Esophagus squamous epithelium (tissue), 5 donors: ENCODE results near the gene CELF2. TPM values are rescaled to one million over a fixed set of nuclear protein-coding genes. Genes with fewer than 3 reads are reported as not detected.

ENCODE experiments used
- DNase-seq: peaks from one replicate; lab custom pipeline; 2025; lab: John Stamatoyannopoulos, UW
- H3K27ac ChIP-seq, 4 donors: fragments of 200-600 bp; sonication (generic); one replicate each; pipeline ENCODE4 v1.5.1; 2016 to 2019; ENCODE audit warnings: mild to moderate bottlenecking in 1 of 4
- H3K27me3 ChIP-seq, 4 donors: fragments of 200-600 bp; sonication (generic); 1 replicate in 3 of 4; 2 replicates in 1 of 4; pipeline versions ENCODE4 v1.5.1 to v1.6.0; 2017 to 2021; ENCODE audit warnings: antibody characterized with exemption in 1 of 4
- H3K36me3 ChIP-seq, 3 donors: fragments of 200-600 bp; sonication (generic); one replicate each; pipeline ENCODE4 v1.5.1; 2016 to 2019
- H3K4me1 ChIP-seq, 3 donors: fragments of 200-600 bp; sonication (generic); one replicate each; pipeline ENCODE4 v1.5.1; 2017 to 2019
- H3K4me3 ChIP-seq, 4 donors: fragments of 200-600 bp; sonication (generic); 1 replicate in 3 of 4; 2 replicates in 1 of 4; pipeline ENCODE4 v1.5.1; 2016 to 2019; ENCODE audit warnings: mild to moderate bottlenecking in 2 of 4, moderate library complexity in 1 of 4
- H3K9me3 ChIP-seq, 3 donors: fragments of 200-600 bp; sonication (generic); one replicate each; pipeline ENCODE4 v1.5.1; 2016 to 2019
- POLR2A ChIP-seq, 4 donors: fragments of 450-650 bp; IDR thresholded peaks; one replicate each; pipeline ENCODE4 v1.6.1; 2017; ENCODE audit warnings: antibody characterized with exemption in 4 of 4, mild to moderate bottlenecking in 4 of 4, moderate library complexity in 3 of 4
- WGBS, 2 donors: methylation state at CpG; one replicate each; pipeline ENCODE4 v1.1.5; 2018; 5-methylcytosine and 5-hydroxymethylcytosine counted together
- intact Hi-C: fragments of 100-400 bp; cut with DNase I; formaldehyde crosslinking; loops from one replicate; pipeline ENCODE4 v1.15.0; 2022
- total RNA-seq, 4 donors: library from RNA; depleted of rRNA; stranded (reverse); fragments of >200 nt; gene quantifications; one replicate each; pipeline ENCODE4 v1.1.0, GENCODE V29; 2016
- TF ChIP-seq, protein P1 (sequence below), 6 experiments: fragments of 450-650 bp in 4 of 6; fragments of 200-600 bp in 2 of 6; sonication (generic) in 2 of 6; IDR thresholded peaks; one replicate each; pipeline ENCODE4 v1.5.1; 2016 to 2019; ENCODE audit warnings: antibody characterized with exemption in 6 of 6, mild to moderate bottlenecking in 4 of 6, moderate library complexity in 4 of 6
- donor health status: DM: yes; HTN: yes; CAD: no.

The CELF2 gene
- total RNA-seq, 4 donors from 2014 or later: 4.2 to 62.4 (median 13.5) TPM

DNA sequence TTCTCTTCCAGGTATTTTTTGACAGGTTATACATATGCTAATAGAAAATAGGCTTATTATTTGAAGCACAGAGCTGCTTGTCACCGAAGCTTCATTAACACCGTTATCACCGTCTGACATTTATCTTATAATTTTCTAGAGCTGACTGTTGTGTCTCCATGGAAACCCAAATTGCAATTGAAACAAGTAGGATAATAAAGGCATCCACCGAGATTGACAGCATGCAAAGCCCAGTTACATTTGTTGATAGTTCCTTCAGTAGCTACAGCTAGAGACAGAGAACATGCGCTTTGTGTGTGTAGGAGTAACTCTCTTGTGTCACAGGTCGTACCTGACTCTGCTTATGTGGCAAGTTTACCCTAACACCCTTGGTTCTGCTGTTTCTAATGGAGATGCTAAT is 135.6 kb downstream of the CELF2 start:
- Histone ChIP-seq H3K36me3 (no peaks in the 10 kb centered on the region), H3K4me1 (peaks cover 3 to 49% (median 4%) of the 10 kb centered on the region in 3 donors), H3K27ac (no peak overlapping the region), H3K4me3 (no peak overlapping the region), H3K27me3 (no peaks in the 10 kb centered on the region), H3K9me3 (no peaks in the 10 kb centered on the region)
- DNase-seq: no peak
- 78 to 84% methylated on average over 6 of the region's 6 CpGs for WGBS, 2 donors
- intact Hi-C loops: no loop called here
- no peak for TF ChIP-seq POLR2A (IDR thresholded peaks at IDR 0.05)
- TF ChIP-seq, protein P1, sequence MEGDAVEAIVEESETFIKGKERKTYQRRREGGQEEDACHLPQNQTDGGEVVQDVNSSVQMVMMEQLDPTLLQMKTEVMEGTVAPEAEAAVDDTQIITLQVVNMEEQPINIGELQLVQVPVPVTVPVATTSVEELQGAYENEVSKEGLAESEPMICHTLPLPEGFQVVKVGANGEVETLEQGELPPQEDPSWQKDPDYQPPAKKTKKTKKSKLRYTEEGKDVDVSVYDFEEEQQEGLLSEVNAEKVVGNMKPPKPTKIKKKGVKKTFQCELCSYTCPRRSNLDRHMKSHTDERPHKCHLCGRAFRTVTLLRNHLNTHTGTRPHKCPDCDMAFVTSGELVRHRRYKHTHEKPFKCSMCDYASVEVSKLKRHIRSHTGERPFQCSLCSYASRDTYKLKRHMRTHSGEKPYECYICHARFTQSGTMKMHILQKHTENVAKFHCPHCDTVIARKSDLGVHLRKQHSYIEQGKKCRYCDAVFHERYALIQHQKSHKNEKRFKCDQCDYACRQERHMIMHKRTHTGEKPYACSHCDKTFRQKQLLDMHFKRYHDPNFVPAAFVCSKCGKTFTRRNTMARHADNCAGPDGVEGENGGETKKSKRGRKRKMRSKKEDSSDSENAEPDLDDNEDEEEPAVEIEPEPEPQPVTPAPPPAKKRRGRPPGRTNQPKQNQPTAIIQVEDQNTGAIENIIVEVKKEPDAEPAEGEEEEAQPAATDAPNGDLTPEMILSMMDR (IDR thresholded peaks at IDR 0.05): no peak

DNA sequence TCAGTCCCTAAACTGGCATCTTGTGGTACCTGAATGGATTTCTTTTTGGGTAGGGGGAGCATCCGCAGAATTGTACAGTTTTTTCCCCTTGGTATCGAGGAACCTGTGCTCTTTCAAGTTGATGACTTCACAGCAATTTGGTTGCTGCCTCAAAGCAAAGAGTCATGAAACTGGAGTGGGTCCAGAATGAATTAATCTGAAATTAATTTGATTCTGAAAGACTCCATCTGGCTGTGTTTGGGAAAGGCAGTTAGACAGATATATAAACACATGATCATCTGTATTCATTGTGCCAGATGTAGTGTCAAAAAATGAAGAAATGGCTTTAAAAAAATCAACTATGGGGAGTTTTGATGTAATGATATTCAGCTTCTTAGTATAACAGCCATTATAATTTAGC is 136.1 kb downstream of the CELF2 start:
- Histone ChIP-seq H3K27ac (no peak overlapping the region), H3K4me3 (no peak overlapping the region), H3K9me3 (no peaks in the 10 kb centered on the region), H3K4me1 (peaks cover 3 to 44% (median 4%) of the 10 kb centered on the region in 3 donors), H3K27me3 (no peaks in the 10 kb centered on the region), H3K36me3 (no peaks in the 10 kb centered on the region)
- DNase-seq: no peak
- WGBS, 2 donors: 74 to 79% methylated on average over 2 of the region's 2 CpGs
- intact Hi-C loops: no loop called here
- no peak for TF ChIP-seq POLR2A (IDR thresholded peaks at IDR 0.05)
- TF ChIP-seq, protein P1 (IDR thresholded peaks at IDR 0.05): no peak

DNA sequence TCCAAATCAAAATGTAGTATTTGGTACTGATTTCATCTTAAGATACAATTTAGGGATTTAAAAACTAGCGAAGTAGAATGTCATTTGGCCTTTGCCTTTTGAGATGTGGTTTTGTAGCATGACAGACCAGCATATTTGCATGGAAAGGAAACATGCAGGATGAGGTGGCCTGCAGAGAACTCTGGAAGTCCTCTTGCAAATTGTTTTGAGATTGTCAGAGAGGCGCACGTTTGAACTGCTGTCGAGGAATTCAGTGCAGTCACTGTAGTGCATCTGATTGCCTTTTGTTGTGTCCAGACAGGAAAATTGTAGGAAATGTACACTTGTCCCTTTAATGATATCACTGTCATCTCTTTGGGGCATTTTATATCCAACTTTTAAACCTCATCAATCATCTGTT is 136.7 kb downstream of the CELF2 start:
- no peaks in the 10 kb centered on the region for H3K27me3 ChIP-seq
- 61 to 63% methylated on average over 4 of the region's 4 CpGs for WGBS, 2 donors
- H3K27ac ChIP-seq: no peak overlapping the region
- intact Hi-C loops: no loop called here
- DNase-seq: no peak
- no peaks in the 10 kb centered on the region for H3K9me3 ChIP-seq
- H3K4me1 ChIP-seq: peaks cover 0 to 38% (median 3%) of the 10 kb centered on the region in 3 donors
- H3K36me3 ChIP-seq: no peaks in the 10 kb centered on the region
- TF ChIP-seq, protein P1 (IDR thresholded peaks at IDR 0.05): no peak
- TF ChIP-seq POLR2A (IDR thresholded peaks at IDR 0.05): no peak
- no peak overlapping the region for H3K4me3 ChIP-seq

DNA sequence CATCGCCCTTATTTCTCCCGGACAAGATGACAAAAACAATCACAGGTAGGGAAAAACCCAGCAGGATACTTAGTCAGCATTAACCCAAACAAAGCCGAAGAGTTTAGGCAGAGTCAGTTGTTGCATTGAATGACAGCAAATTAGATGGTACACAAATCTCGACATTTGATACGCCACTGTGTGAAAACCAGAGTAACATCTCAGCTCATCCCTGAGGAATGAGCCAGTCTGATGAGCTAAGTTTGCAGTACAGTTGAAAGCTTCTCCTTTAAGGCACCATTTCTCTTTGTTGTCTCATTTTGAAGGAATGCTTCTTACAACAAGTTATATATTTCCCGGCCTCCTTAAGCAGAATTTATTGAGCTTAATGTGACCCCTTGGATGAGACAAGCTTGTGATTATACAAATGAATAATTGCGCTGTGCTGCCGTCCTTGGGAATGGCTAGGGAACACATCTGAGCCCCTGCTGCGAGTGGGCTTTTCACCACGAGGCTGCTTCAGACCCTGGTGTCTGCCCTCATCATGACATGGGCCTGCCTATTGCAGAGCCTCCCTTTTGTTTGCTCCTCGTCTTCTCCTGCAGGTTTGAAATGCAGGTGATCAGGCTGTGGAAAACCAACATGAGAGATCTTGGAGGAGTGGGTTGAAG is 137.3 kb downstream of the CELF2 start:
- Histone ChIP-seq H3K36me3 (no peaks in the 10 kb centered on the region), H3K27me3 (no peaks in the 10 kb centered on the region), H3K4me1 (peaks cover 0 to 39% (median 3%) of the 10 kb centered on the region in 3 donors), H3K4me3 (no peak overlapping the region), H3K27ac (no peak overlapping the region), H3K9me3 (no peaks in the 10 kb centered on the region)
- DNase-seq: no peak
- 46 to 47% methylated on average over 7 to 11 of the region's 11 CpGs for WGBS, 2 donors
- intact Hi-C loops: no loop called here
- TF ChIP-seq, protein P1 (IDR thresholded peaks at IDR 0.05): no peak
- TF ChIP-seq POLR2A (IDR thresholded peaks at IDR 0.05): no peak

DNA sequence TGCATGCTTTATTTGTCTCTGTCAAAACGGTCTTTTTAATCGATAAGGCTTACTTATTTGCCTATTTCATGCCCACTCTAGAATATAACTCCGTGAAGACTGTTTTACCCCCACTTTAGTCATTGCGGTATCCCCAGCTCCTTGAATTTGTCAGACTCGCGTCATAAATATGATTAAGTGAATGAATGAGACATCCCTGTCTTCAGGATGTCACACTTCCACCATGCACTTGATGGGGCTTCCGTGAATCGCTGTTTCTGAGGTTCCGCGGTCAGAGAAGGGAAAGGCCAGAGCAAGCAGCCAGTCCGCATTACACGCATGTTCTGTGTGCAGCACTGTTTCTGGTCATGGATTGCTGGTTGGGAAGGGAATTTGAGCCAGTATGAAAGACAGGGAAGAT is 138.8 kb downstream of the CELF2 start:
- TF ChIP-seq POLR2A (IDR thresholded peaks at IDR 0.05): no peak
- TF ChIP-seq, protein P1 (IDR thresholded peaks at IDR 0.05): no peak
- no peaks in the 10 kb centered on the region for H3K27me3 ChIP-seq
- no peak overlapping the region for H3K4me3 ChIP-seq
- intact Hi-C loops: no loop called here
- H3K9me3 ChIP-seq: no peaks in the 10 kb centered on the region
- H3K36me3 ChIP-seq: no peaks in the 10 kb centered on the region
- WGBS, 2 donors: 92 to 98% methylated on average over 10 of the region's 12 CpGs
- H3K4me1 ChIP-seq: peaks cover 0 to 27% (median under 1%) of the 10 kb centered on the region in 3 donors
- DNase-seq: no peak
- no peak overlapping the region for H3K27ac ChIP-seq
